ENCODE results near the gene DDX56. TPM values are rescaled to one million over a fixed set of nuclear protein-coding genes. Genes with fewer than 3 reads are reported as not detected.
"Not testable (repeated sequence)": the region's sequence is repeated elsewhere in the genome, so short reads cannot be mapped to it uniquely, and the experiment has no call there.

Gene DDX56
- total and polyA plus RNA-seq, 2 experiments from 2014 or later, result 62.1 to 65.2 TPM

GRCh38 chr7:44557485-44557884, 16.2 kb downstream of the DDX56 start:
- Histone ChIP-seq H3K9me3 (ENCODE audit: low read depth) (no peaks in the 10 kb centered on the region), H3K4me3 (no peak overlapping the region), H3K36me3 (no peaks in the 10 kb centered on the region), H3K27me3 (no peaks in the 10 kb centered on the region), H3K4me1 (ENCODE audit: low read depth) (no peaks in the 10 kb centered on the region), H3K27ac (no peak overlapping the region)
- no peak for TF ChIP-seq CTCF (IDR thresholded peaks at IDR 0.05; ENCODE audit: low read depth, low read length)
- DNase-seq (ENCODE audit: low read depth in 1 of 2, low spot score in 1 of 2), result no peak

- Histone ChIP-seq H3K4me1 (ENCODE audit: low read depth) (no peaks in the 10 kb centered on the region), H3K4me3 (no peak overlapping the region), H3K9me3 (ENCODE audit: low read depth) (no peaks in the 10 kb centered on the region), H3K27ac (no peak overlapping the region), H3K27me3 (no peaks in the 10 kb centered on the region), H3K36me3 (no peaks in the 10 kb centered on the region)
- no peak for DNase-seq (ENCODE audit: low read depth in 1 of 2, low spot score in 1 of 2)
- no peak for TF ChIP-seq CTCF (IDR thresholded peaks at IDR 0.05; ENCODE audit: low read depth, low read length)
Observed at GRCh38 chr7:44555350-44555749, 18.4 kb downstream of the DDX56 start.

- not testable (repeated sequence) for H3K27me3 ChIP-seq; DNase-seq (ENCODE audit: low read depth in 1 of 2, low spot score in 1 of 2); H3K27ac ChIP-seq; H3K4me3 ChIP-seq; H3K9me3 ChIP-seq (ENCODE audit: low read depth); H3K36me3 ChIP-seq; H3K4me1 ChIP-seq (ENCODE audit: low read depth)
Observed at GRCh38 chr7:44552473-44553005, 21.2 kb downstream of the DDX56 start.

GRCh38 chr7:44549457-44549856, 24.3 kb downstream of the DDX56 start:
- no peak overlapping the region for H3K4me3 ChIP-seq
- H3K4me1 ChIP-seq (ENCODE audit: low read depth), result no peaks in the 10 kb centered on the region
- no peaks in the 10 kb centered on the region for H3K27me3 ChIP-seq
- H3K36me3 ChIP-seq, result no peaks in the 10 kb centered on the region
- H3K27ac ChIP-seq, result no peak overlapping the region
- H3K9me3 ChIP-seq (ENCODE audit: low read depth), result no peaks in the 10 kb centered on the region
- no peak for TF ChIP-seq CTCF (IDR thresholded peaks at IDR 0.05; ENCODE audit: low read depth, low read length)
- DNase-seq (ENCODE audit: low read depth in 1 of 2, low spot score in 1 of 2), result no peak

GRCh38 chr7:44548893-44549292, 24.8 kb downstream of the DDX56 start:
- H3K9me3 ChIP-seq (ENCODE audit: low read depth), result no peaks in the 10 kb centered on the region
- no peak for DNase-seq (ENCODE audit: low read depth in 1 of 2, low spot score in 1 of 2)
- H3K36me3 ChIP-seq, result no peaks in the 10 kb centered on the region
- TF ChIP-seq CTCF (IDR thresholded peaks at IDR 0.05; ENCODE audit: low read depth, low read length), result no peak
- no peaks in the 10 kb centered on the region for H3K4me1 ChIP-seq (ENCODE audit: low read depth)
- no peak overlapping the region for H3K4me3 ChIP-seq
- H3K27me3 ChIP-seq, result no peaks in the 10 kb centered on the region
- H3K27ac ChIP-seq, result no peak overlapping the region

- no peaks in the 10 kb centered on the region for H3K36me3 ChIP-seq
- no peaks in the 10 kb centered on the region for H3K9me3 ChIP-seq (ENCODE audit: low read depth)
- DNase-seq (ENCODE audit: low read depth in 1 of 2, low spot score in 1 of 2), result peak in 1 of 2 donors; percentile 23
- no peaks in the 10 kb centered on the region for H3K27me3 ChIP-seq
- no peaks in the 10 kb centered on the region for H3K4me1 ChIP-seq (ENCODE audit: low read depth)
- H3K27ac ChIP-seq, result no peak overlapping the region
- TF ChIP-seq CTCF (IDR thresholded peaks at IDR 0.05; ENCODE audit: low read depth, low read length), result no peak
- no peak overlapping the region for H3K4me3 ChIP-seq
Observed at GRCh38 chr7:44547536-44548231, 26.0 kb downstream of the DDX56 start.

All from cardiac muscle cell (in vitro differentiated cells and primary cell).